DND-41 (cell line): ENCODE data around the gene ZNF311.

Source experiments
- ATAC-seq: fragments of 200-7000 bp; cut with Tn5 transposase; 3 replicates; pipeline ENCODE4 v1.9.1; 2021; ENCODE audit warnings: low read depth; ENCODE audit not compliant: insufficient read depth
- DNase-seq: peaks from one replicate; pipeline ENCODE4 v3.0.0-alpha.2; 2020
- H2AFZ ChIP-seq: 2 replicates; pipeline ENCODE4 v1.6.0; 2012; ENCODE audit warnings: low read depth, low read length
- H3K27ac ChIP-seq: 2 replicates; pipeline ENCODE4 v1.5.1; 2012; ENCODE audit warnings: low read length, inconsistent platforms
- H3K27me3 ChIP-seq: fragments of 200-600 bp; sonication (generic); 2 replicates; pipeline ENCODE4 v1.6.0; 2012; ENCODE audit warnings: low read length, mild to moderate bottlenecking, inconsistent platforms; ENCODE audit not compliant: insufficient read depth, poor library complexity
- H3K36me3 ChIP-seq: 2 replicates; pipeline ENCODE4 v1.5.1; 2012; ENCODE audit warnings: low read length, inconsistent platforms; ENCODE audit not compliant: insufficient read depth
- H3K4me1 ChIP-seq: 2 replicates; pipeline ENCODE4 v1.5.1; 2012; ENCODE audit warnings: mild to moderate bottlenecking, low read length; ENCODE audit not compliant: insufficient read depth
- H3K4me2 ChIP-seq: 2 replicates; pipeline ENCODE4 v1.6.0; 2012; ENCODE audit warnings: mild to moderate bottlenecking, moderate library complexity, low read length, inconsistent platforms; ENCODE audit not compliant: insufficient read depth
- H3K4me3 ChIP-seq, 2 experiments: fragments of 200-600 bp in 1 of 2; shearing (Covaris generic) in 1 of 2; 2 replicates each; pipeline ENCODE4 v1.5.1; 2012 to 2016; ENCODE audit warnings: inconsistent platforms in 2 of 2, low read length in 2 of 2, mild to moderate bottlenecking in 2 of 2, low read depth in 1 of 2, moderate library complexity in 1 of 2
- H3K79me2 ChIP-seq: 2 replicates; pipeline ENCODE4 v1.6.0; 2012; ENCODE audit warnings: low read length, inconsistent platforms; ENCODE audit not compliant: insufficient read depth
- H3K9ac ChIP-seq: 2 replicates; pipeline ENCODE4 v1.6.0; 2012; ENCODE audit warnings: low read depth, mild to moderate bottlenecking, inconsistent platforms, low read length, moderate library complexity
- H3K9me3 ChIP-seq: 2 replicates; pipeline ENCODE4 v1.5.1; 2012; ENCODE audit warnings: low read length, moderate library complexity, mild to moderate bottlenecking, inconsistent platforms; ENCODE audit not compliant: insufficient read depth, severe bottlenecking
- H4K20me1 ChIP-seq: 2 replicates; pipeline ENCODE4 v1.6.0; 2012; ENCODE audit warnings: low read length; ENCODE audit not compliant: insufficient read depth
- CTCF ChIP-seq: IDR thresholded peaks from 2 replicates; pipeline ENCODE4 v1.5.1; 2012; ENCODE audit warnings: borderline replicate concordance, low read length, moderate library complexity, mild to moderate bottlenecking; ENCODE audit not compliant: poor library complexity, severe bottlenecking; ENCODE audit errors: extremely low read depth
- EZH2 ChIP-seq: IDR thresholded peaks from 3 replicates; pipeline ENCODE4 v1.6.1; 2012; ENCODE audit warnings: borderline replicate concordance, low read depth, mild to moderate bottlenecking, moderate library complexity, low read length, inconsistent platforms; ENCODE audit not compliant: severe bottlenecking

ZNF311 gene

DNA sequence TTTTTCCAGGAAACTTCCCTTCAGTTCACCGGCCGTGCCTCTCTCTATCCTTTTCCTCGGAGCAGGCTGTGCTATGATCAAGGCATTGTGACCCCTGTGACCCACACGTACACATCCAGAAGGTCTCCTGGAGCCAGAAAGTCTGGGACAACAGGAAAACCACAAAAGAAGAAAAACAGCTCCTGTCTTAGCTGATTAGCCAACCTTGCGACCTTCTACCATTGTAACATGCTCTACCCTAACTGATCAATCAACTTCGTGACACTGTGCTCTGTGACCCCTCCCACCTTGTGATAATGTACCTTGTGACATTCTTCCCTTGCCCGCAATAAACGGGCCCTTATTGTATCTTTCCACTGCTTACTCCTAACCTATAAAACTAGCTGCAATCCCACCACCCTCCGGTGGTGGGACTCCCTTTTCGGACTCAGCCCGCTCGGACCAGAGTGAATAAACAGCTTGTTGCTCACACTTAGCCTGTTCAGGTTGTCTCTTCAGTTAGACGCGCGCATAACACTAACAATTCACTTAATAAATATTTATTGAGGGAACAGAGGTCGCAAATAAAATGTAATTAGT is 24.2 kb downstream of the ZNF311 start:
- Histone ChIP-seq H3K9ac (peak overlapping the region; percentile 52), H3K4me1 (peaks cover 28% of the 10 kb centered on the region), H2AFZ (peak overlapping the region; percentile 80), H3K9me3 (no peaks in the 10 kb centered on the region), H4K20me1 (no peaks in the 10 kb centered on the region), H3K27ac (peak overlapping the region; percentile 59), H3K27me3 (no peaks in the 10 kb centered on the region), H3K4me3 (peak overlapping the region; percentile 92 to 97), H3K36me3 (no peaks in the 10 kb centered on the region), H3K4me2 (peak overlapping the region; percentile 90), H3K79me2 (no peaks in the 10 kb centered on the region)
- ATAC-seq: peak; percentile 71
- peak; percentile 67 for DNase-seq
- TF ChIP-seq EZH2 (no peak), CTCF (peak; percentile 56)

GRCh38 chr6:28980137-28980851 is 24.8 kb downstream of the ZNF311 start:
- Histone ChIP-seq H3K9ac (peak overlapping the region; percentile 52), H3K4me3 (peak overlapping the region; percentile 92 to 97; a peak in 3 of 4 replicates), H3K4me2 (peak overlapping the region; percentile 90), H3K36me3 (no peaks in the 10 kb centered on the region), H3K27me3 (no peaks in the 10 kb centered on the region), H3K79me2 (no peaks in the 10 kb centered on the region), H3K9me3 (no peaks in the 10 kb centered on the region), H3K4me1 (peaks cover 28% of the 10 kb centered on the region), H4K20me1 (no peaks in the 10 kb centered on the region), H3K27ac (peak overlapping the region; percentile 59), H2AFZ (peak overlapping the region; percentile 80)
- DNase-seq (no peak), ATAC-seq (no peak)
- TF ChIP-seq EZH2 (no peak), CTCF (no peak)

GRCh38 chr6:28979679-28980078 is 25.4 kb downstream of the ZNF311 start:
- H3K4me1 ChIP-seq: peaks cover 28% of the 10 kb centered on the region
- H2AFZ ChIP-seq: peak overlapping the region; percentile 80; the same call in 1 of the 2 replicates
- no peaks in the 10 kb centered on the region for H3K9me3 ChIP-seq
- no peak overlapping the region for H3K27ac ChIP-seq
- no peak overlapping the region for H3K4me3 ChIP-seq
- H3K27me3 ChIP-seq: no peaks in the 10 kb centered on the region
- H3K9ac ChIP-seq: no peak overlapping the region
- no peaks in the 10 kb centered on the region for H3K36me3 ChIP-seq
- H4K20me1 ChIP-seq: no peaks in the 10 kb centered on the region
- TF ChIP-seq EZH2 (no peak), CTCF (no peak)
- ATAC-seq: no peak
- peak overlapping the region; percentile 90 for H3K4me2 ChIP-seq
- no peak for DNase-seq
- H3K79me2 ChIP-seq: no peaks in the 10 kb centered on the region
